ENCODE measurements around the gene GIPR.

DNA sequence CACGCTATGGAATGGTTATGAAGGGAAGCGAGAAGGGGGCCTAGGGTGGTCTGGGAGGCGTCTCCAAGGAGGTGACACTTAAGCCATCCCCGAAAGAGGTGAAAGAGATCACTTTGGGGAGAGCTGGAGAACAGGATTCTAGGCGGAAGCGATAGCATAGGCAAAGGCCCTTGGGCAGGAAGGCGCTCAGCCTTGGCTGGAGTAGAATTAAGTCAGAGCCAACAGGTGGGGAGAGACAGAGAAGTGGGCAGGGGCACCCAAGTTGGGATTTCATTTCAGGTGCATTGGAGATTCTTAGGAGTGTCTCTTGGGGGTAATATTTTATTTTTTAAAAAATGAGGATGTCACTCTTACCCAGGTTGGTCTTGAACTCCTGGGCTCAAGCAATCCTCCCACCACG lies 14.1 kb downstream of the GIPR start:
- TF ChIP-seq, protein P1, sequence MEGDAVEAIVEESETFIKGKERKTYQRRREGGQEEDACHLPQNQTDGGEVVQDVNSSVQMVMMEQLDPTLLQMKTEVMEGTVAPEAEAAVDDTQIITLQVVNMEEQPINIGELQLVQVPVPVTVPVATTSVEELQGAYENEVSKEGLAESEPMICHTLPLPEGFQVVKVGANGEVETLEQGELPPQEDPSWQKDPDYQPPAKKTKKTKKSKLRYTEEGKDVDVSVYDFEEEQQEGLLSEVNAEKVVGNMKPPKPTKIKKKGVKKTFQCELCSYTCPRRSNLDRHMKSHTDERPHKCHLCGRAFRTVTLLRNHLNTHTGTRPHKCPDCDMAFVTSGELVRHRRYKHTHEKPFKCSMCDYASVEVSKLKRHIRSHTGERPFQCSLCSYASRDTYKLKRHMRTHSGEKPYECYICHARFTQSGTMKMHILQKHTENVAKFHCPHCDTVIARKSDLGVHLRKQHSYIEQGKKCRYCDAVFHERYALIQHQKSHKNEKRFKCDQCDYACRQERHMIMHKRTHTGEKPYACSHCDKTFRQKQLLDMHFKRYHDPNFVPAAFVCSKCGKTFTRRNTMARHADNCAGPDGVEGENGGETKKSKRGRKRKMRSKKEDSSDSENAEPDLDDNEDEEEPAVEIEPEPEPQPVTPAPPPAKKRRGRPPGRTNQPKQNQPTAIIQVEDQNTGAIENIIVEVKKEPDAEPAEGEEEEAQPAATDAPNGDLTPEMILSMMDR (IDR thresholded peaks at IDR 0.05; ENCODE audit: low read depth, low read length) = no peak
- TF ChIP-seq POLR2A (IDR thresholded peaks at IDR 0.05; ENCODE audit: extremely low read depth, insufficient read length) = no peak
- TF ChIP-seq, protein P2, sequence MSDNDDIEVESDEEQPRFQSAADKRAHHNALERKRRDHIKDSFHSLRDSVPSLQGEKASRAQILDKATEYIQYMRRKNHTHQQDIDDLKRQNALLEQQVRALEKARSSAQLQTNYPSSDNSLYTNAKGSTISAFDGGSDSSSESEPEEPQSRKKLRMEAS (IDR thresholded peaks at IDR 0.05; ENCODE audit: low read depth, low read length) = no peak
